ENCODE results near the gene RPP25.

The RPP25 gene

DNA sequence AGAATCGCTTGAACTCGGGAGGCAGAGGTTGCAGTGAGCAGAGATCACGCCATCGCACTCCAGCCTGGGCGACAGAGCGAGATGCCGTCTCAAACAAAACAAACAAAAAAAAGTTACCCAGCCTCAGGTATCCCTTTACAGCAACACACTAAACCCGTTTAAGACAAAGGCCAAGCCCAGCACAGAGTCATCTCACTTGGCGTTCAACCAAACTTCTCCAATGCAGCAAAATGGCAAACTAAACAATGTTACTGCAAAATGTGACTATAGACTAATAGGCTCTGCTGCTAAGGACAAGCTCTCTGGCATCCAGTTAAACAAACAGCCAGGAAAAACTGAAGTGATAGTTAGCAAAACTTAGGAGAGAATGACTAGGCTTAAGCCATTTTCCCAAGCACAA is 43.5 kb downstream of the RPP25 start:
- no peak for DNase-seq

DNA sequence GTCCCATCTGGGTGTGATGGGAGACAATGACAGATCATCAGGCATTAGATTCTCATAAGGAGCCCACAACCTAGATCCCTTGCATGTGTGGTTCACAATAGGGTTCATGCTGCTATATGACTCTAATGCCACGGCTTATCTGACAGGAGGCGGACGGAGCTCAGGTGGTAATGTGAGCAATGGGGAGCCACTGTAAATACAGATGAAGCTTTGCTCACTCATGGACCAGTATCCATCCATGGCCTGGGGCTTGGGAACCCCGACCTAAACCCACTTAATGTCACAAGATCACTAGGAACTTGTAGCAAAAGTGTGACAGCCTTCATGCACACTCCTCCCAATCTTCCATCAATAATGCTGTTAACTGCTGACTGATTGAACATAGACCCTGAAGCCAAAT is 47.9 kb downstream of the RPP25 start:
- no peak for DNase-seq

DNA sequence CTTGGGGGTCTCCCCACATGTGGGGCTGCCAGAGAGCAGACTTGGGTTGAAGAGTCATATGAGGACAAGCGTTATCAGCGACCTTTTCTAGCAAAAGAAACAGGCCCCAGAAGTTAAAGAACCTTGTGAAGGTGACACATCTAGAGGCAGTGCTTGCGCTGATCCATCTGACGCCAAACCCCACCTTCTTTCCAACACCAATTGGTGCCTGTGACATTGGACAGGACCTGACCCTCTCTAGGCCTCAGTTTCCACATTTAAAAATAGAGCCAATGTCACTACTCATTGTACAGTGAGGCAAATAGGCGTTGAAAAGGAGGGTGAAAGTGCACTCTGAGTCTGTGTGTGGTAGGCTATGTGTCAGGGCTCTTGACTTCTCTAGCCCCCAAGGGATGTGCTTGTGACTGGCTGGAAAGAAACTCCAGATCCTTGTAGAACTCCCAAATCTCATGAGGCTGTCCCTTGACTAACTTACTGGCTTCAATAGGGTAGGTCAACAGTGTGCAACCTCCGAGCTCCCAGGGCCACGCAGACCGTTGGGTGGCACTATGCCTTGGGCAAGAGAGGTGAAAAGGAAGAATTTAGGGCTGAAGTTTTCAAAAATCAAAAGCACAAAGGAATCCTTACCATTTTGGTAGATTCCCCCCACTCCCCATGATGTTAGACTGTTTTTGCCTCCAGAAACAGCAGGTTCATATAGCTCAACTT is 49.3 kb downstream of the RPP25 start:
- no peak for DNase-seq

GRCh38 chr15:74906450-74907162 is 50.0 kb downstream of the RPP25 start, which contains the start of gene FAM219B:
Gene FAM219B, minus strand, starts transcription at chr15:74906851. Its CDS starts 51 bp downstream, at chr15:74906800.
- peak; percentile 78 for DNase-seq

GRCh38 chr15:74906067-74906449 is 50.5 kb downstream of the RPP25 start:
- no peak for DNase-seq

Data from activated T-cell treated with anti-CD3 and anti-CD28 coated beads, Interleukin-2, amount 50 U/mL, for 1 hour (primary cell).